ENCODE results near the gene CLSTN1. TPM values are rescaled to one million over a fixed set of nuclear protein-coding genes. Genes with fewer than 3 reads are reported as not detected.

The CLSTN1 gene
- polyA plus RNA-seq, 3 donors = 5.2 to 25.2 (median 5.3) TPM

- peaks cover 66 to 76% of the 10 kb centered on the region in 2 donors for H3K4me1 ChIP-seq (ENCODE audit: control insufficient read depth in 1 of 2, insufficient read depth in 2 of 2, low read length in 2 of 2)
- WGBS (ENCODE audit: insufficient coverage) = 3% methylated on average over 66 of the region's 72 CpGs
- H3K27me3 ChIP-seq (ENCODE audit: control insufficient read depth in 2 of 2, insufficient read depth in 2 of 2, low read length in 2 of 2) = no peaks in the 10 kb centered on the region
- DNase-seq = peak; percentile 43 to 64 (median 61)
- intact Hi-C loops (cut with micrococcal nuclease) = loop anchor here (5.0 to 10.0 kb wide), 3 partner anchors 37 to 216 kb away; partner anchors contain the start of gene PIK3CD (in 2 of the 2)
- peaks cover 72% of the 10 kb centered on the region for H3K4me1 Mint-ChIP-seq
- peaks cover 26 to 39% of the 10 kb centered on the region in 2 donors for H3K36me3 Mint-ChIP-seq
- H3K9me3 ChIP-seq (replicated peaks in 1 of 2; ENCODE audit: control insufficient read depth in 1 of 2, insufficient read depth in 1 of 2, low read length in 2 of 2) = no peaks in the 10 kb centered on the region
- TF ChIP-seq CTCF (IDR thresholded peaks at IDR 0.05) = no peak
- H3K27ac ChIP-seq (ENCODE audit: low read depth in 1 of 2, low read length in 2 of 2) = peak overlapping the region in 1 of 2 donors; percentile 48
- H3K27me3 Mint-ChIP-seq (ENCODE audit: low read depth in 3 of 3) = peaks cover 0 to 3% (median 0%) of the 10 kb centered on the region in 3 donors
- H3K4me2 ChIP-seq (replicated peaks; ENCODE audit: extremely low read depth, low read length, poor library complexity, severe bottlenecking) = peak overlapping the region; percentile 86
- peak overlapping the region in 3 of 7 donors; percentile 6 to 41 (median 32) for H3K27ac Mint-ChIP-seq
- peaks cover 98% of the 10 kb centered on the region for H3K79me2 ChIP-seq (ENCODE audit: insufficient read depth, low read length)
- peak overlapping the region; percentile 72 to 84 for H3K4me3 Mint-ChIP-seq
- H3K4me3 ChIP-seq (replicated peaks in 1 of 3; ENCODE audit: low read depth in 2 of 3, low read length in 3 of 3) = peak overlapping the region; percentile 33 to 75 (median 35)
- peaks cover 28% of the 10 kb centered on the region in 2 donors for H3K36me3 ChIP-seq (replicated peaks in 1 of 2; ENCODE audit: control insufficient read depth in 1 of 2, insufficient read depth in 2 of 2, low read length in 2 of 2)
- H4K20me1 ChIP-seq (ENCODE audit: insufficient read depth, low read length) = peaks cover 98% of the 10 kb centered on the region
- no peak overlapping the region for H2AFZ ChIP-seq (ENCODE audit: insufficient read depth, low read depth, low read length, poor library complexity, severe bottlenecking)
- H3K9ac ChIP-seq (ENCODE audit: insufficient read depth, low read length, poor library complexity, severe bottlenecking) = peak overlapping the region; percentile 61
- H3K9me3 Mint-ChIP-seq = peaks cover 0 to 1% (median 0%) of the 10 kb centered on the region in 7 donors
Observed at GRCh38 chr1:9689011-9689706, 134.6 kb downstream of the CLSTN1 start.

DNA sequence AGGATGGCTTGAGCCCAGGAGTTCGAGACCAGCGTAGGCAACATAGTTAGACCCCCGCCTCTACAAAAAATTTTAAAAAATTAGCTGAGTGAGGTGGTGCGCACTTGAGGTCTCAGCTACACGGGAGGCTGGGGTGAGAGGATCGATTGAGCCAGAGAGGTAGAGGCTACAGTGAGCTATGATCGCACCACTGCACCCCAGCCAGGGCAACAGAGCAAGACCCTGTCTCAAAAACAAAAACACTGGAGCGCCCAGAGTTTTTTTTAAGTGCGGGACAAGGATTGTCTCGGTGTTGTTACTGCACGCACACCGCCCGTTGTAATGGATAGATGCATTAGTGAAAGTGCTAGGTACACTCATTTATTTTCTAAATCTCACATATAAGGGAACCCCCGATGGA lies 135.2 kb downstream of the CLSTN1 start:
- peak overlapping the region; percentile 86 for H3K4me2 ChIP-seq (replicated peaks; ENCODE audit: extremely low read depth, low read length, poor library complexity, severe bottlenecking)
- peaks cover 23% of the 10 kb centered on the region in 2 donors for H3K36me3 ChIP-seq (replicated peaks in 1 of 2; ENCODE audit: control insufficient read depth in 1 of 2, insufficient read depth in 2 of 2, low read length in 2 of 2)
- H3K27ac ChIP-seq (ENCODE audit: low read depth in 1 of 2, low read length in 2 of 2) = peak overlapping the region in 1 of 2 donors; percentile 48
- no peak overlapping the region for H2AFZ ChIP-seq (ENCODE audit: insufficient read depth, low read depth, low read length, poor library complexity, severe bottlenecking)
- Mint-ChIP-seq H3K4me1 (peaks cover 72% of the 10 kb centered on the region), H3K36me3 (peaks cover 25 to 37% of the 10 kb centered on the region in 2 donors), H3K27me3 (ENCODE audit: low read depth in 3 of 3) (peaks cover 0 to 3% (median 0%) of the 10 kb centered on the region in 3 donors), H3K27ac (peak overlapping the region in 5 of 7 donors; percentile 32 to 76 (median 44)), H3K9me3 (peaks cover 0 to 1% (median 0%) of the 10 kb centered on the region in 7 donors), H3K4me3 (peak overlapping the region; percentile 72 to 84)
- H3K27me3 ChIP-seq (ENCODE audit: control insufficient read depth in 2 of 2, insufficient read depth in 2 of 2, low read length in 2 of 2) = no peaks in the 10 kb centered on the region
- H3K79me2 ChIP-seq (ENCODE audit: insufficient read depth, low read length) = peaks cover 98% of the 10 kb centered on the region
- DNase-seq = no peak
- WGBS (ENCODE audit: insufficient coverage) = 86% methylated on average over 8 of the region's 14 CpGs
- no peak overlapping the region for H3K9ac ChIP-seq (ENCODE audit: insufficient read depth, low read length, poor library complexity, severe bottlenecking)
- H3K4me1 ChIP-seq (ENCODE audit: control insufficient read depth in 1 of 2, insufficient read depth in 2 of 2, low read length in 2 of 2) = peaks cover 71 to 81% of the 10 kb centered on the region in 2 donors
- intact Hi-C loops (cut with micrococcal nuclease) = loop anchor here (5.0 to 10.0 kb wide), 3 partner anchors 36 to 216 kb away; partner anchors contain the start of gene PIK3CD (in 2 of the 2)
- no peaks in the 10 kb centered on the region for H3K9me3 ChIP-seq (replicated peaks in 1 of 2; ENCODE audit: control insufficient read depth in 1 of 2, insufficient read depth in 1 of 2, low read length in 2 of 2)
- peak overlapping the region; percentile 33 to 75 (median 35) for H3K4me3 ChIP-seq (replicated peaks in 1 of 3; ENCODE audit: low read depth in 2 of 3, low read length in 3 of 3)
- no peak for TF ChIP-seq CTCF (IDR thresholded peaks at IDR 0.05)
- peaks cover 98% of the 10 kb centered on the region for H4K20me1 ChIP-seq (ENCODE audit: insufficient read depth, low read length)

Measured in CD14-positive monocyte (primary cell).